Stimulated activated naive CD4-positive, alpha-beta T cell treated with Interleukin-2 at 50 U/mL for 16 hours (primary cell): ENCODE data around the gene SMARCAD1.
"Not testable (repeated sequence)": the region's sequence is repeated elsewhere in the genome, so short reads cannot be mapped to it uniquely, and the experiment has no call there.

Experiments
- DNase-seq: peaks from one replicate; lab custom pipeline; 2025; lab: John Stamatoyannopoulos, UW

The SMARCAD1 gene

DNA sequence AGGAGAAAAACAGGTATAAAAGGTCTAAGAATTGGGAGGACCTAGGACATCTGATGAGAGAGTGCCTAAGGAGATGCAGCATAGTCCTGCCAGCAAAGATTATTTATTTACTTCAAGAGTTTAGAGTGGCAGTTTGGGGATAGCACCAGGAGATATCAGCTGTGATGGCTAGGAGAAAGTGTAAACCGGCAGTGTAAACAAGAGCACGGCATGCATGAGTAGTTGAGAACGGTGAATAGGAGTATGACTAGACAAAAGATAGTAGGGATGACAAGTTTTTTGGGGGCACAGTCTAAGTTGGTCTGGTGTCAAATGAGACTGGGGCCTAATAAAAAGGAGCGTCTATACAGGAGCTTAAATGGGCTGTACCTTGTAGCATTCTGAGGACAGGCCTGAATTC, 86.3 kb downstream of the SMARCAD1 start:
- DNase-seq, result not testable (repeated sequence)

GRCh38 chr4:94295473-94295872, 87.8 kb downstream of the SMARCAD1 start:
- not testable (repeated sequence) for DNase-seq

- DNase-seq, result no peak
Measured at GRCh38 chr4:94298725-94299252, 91.1 kb downstream of the SMARCAD1 start.

GRCh38 chr4:94302191-94302590, 94.5 kb downstream of the SMARCAD1 start:
- DNase-seq, result no peak

- DNase-seq, result no peak
Measured at GRCh38 chr4:94304365-94304971, 96.8 kb downstream of the SMARCAD1 start.

DNA sequence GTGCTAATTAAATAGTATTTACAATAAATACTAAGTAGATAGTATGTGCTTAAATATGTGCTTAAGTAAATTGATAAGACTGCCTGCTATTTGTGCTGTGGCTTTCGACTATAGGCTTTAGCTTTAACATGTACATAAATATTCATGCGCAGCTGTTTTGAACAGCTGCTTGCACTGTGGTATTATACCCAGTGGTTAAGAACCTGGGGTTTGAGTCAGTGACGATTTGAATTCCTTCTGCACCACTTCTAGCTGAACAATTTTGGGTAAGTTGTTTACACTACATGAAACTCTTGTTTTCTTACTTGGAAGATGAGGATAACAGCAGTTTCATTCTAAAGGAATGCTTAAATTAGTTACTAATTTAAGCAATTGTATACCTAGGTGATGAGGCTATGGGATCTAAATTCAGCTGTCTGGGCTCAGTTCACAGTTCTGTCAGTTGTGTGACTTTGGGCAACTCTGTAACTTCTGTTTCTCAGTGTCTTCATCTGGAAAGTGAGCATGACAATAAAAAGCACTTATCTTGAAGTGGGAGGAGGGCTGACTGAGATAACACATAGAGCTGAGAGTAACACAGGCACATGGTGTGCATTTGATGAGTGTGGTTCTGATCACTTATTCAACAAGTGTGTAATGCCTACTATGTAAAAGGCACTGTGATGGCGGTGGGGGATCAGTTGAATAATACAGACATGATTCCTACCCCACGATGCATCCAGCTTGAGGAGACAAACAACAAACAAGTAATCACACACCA, 98.0 kb downstream of the SMARCAD1 start:
- no peak for DNase-seq

DNA sequence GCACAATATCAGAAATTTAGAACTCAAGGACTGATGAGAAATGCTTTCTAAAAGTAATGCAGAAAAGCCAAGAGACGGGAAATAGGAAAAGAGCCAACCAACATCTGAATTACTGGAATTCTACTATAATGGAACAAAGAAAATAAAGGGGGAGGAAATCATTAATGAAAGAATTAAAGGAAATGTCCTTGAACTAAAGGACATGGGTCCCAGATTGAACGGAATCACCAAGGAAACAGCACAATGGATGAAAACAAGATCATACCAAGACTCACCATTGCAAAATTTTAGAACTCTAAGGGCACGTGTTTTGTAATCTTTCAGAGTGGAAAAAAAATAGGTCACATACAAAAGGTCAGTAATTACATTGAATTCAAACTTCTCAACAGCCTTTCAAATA, 99.0 kb downstream of the SMARCAD1 start:
- DNase-seq, result no peak

GRCh38 chr4:94307231-94307871, 99.7 kb downstream of the SMARCAD1 start:
- no peak for DNase-seq

- DNase-seq, result not testable (repeated sequence)
Measured at GRCh38 chr4:94319927-94320326, 112.3 kb downstream of the SMARCAD1 start.

- no peak for DNase-seq
Measured at GRCh38 chr4:94325835-94326234, 118.2 kb downstream of the SMARCAD1 start.

- DNase-seq, result no peak
Measured at GRCh38 chr4:94329933-94330332, 122.3 kb downstream of the SMARCAD1 start.

DNA sequence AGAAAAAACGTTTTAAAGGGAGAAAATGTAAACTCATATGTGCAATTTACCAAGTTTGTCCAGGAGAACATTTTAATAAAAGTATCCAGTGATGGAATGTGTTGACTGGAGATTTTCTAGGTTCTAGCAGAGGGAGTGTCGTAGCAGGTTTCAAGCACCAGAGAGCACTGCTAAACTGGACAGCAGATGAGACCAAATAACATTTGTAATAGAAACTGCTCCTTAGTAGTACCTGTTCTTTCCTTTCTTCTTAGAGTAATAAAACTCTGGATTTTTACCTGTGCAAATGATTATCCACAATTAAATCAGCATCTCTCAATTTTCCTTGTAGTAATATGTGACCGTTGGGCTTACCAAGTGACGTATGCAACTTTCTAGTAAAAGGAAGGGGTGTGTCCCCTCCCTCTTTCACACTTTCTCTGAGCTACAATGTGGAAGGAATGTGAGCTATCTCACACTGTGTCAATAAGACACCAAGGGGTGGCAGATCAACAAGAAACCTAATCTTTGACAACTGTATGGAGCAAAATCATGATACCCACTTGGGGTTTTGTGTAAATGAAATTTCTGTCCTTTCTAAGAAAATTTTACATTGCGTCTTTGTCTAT, 125.4 kb downstream of the SMARCAD1 start:
- no peak for DNase-seq

- DNase-seq, result no peak
Measured at GRCh38 chr4:94333866-94334265, 126.2 kb downstream of the SMARCAD1 start.

DNA sequence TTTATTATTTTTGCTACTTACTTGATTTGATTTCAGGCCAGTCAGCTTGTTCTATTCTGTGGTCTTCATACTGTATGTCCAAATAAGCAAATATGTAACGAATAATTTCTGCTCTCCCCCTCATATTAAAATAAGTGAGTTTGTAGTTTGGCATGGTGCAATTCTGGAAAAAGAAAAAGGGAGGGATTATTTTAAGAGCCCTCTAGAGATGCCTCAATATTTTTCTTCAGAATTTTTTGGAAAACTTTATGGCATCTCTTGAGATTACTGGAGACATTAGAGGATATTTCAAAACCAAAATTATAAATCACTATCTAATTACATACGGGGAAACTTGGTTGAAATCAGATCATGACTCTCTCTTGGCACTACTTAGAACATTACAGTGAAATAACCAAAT, 126.8 kb downstream of the SMARCAD1 start:
- DNase-seq, result no peak

GRCh38 chr4:94334962-94335361, 127.3 kb downstream of the SMARCAD1 start:
- no peak for DNase-seq

DNA sequence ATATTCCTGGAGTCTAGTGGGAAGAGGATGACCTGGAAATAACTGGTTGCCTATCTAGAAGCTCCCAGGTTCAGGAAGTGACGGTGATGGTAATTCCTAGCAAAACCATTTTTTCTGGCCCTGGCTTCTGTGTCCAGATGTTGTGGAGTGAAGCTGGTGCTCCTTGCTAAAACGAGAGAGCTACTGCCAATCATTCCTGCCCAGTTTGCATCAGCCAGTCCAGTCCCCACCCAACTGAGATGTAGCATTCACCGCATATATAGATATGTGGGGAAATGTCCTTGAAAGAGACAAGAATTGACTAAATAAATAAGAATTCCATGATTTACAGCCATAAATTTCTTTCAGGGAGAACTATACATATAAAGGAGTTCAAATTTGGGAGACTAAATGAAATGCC, 128.6 kb downstream of the SMARCAD1 start:
- DNase-seq, result no peak

- DNase-seq, result peak; percentile 0
Measured at GRCh38 chr4:94336791-94337190, 129.1 kb downstream of the SMARCAD1 start.

GRCh38 chr4:94338681-94339351, 131.2 kb downstream of the SMARCAD1 start:
- DNase-seq, result no peak

DNA sequence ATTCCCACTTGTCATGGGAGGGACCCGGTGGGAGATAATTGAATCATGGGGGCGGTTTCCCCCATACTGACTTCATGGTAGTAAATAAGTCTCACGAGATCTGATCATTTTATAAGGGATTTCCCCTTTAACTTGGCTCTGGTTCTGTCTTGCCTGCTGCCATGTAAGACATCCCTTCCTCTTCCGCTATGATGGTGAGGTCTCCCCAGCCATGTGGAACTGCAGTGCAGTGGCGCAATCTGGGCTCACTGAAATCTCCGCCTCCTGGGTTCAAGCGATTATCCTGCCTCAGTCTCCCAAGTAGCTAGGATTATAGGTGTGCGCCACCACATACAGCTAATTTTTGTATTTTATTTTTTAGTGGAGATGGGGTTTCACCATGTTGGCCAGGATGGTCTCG, 132.1 kb downstream of the SMARCAD1 start:
- DNase-seq, result peak; percentile 1
